PC-3 (cell line): ENCODE measurements around the gene PCDHGC3. TPM values are rescaled to one million over a fixed set of nuclear protein-coding genes. Genes with fewer than 3 reads are reported as not detected.

ENCODE experiments used
- ATAC-seq: fragments of 200-7000 bp; cut with Tn5 transposase; 2 replicates; pipeline ENCODE4 v1.9.1; 2020; ENCODE audit warnings: mild to moderate bottlenecking, moderate library complexity
- BruUV-seq: library from RNA; stranded (reverse); fragments of 400-500 nt; replicated peaks from 2 replicates; lab custom pipeline; 2021; lab: Mats Ljungman, UMichigan
- CTCF ChIA-PET: fragments of 300-600 bp; sonication (Branson Sonifier 250); formaldehyde crosslinking; loops from one replicate; lab custom pipeline; 2022; ENCODE audit warnings: antibody characterized with exemption; lab: Charles Lee
- POLR2A ChIA-PET: fragments of 300-600 bp; sonication (Branson Sonifier 250); formaldehyde crosslinking; loops from one replicate; lab custom pipeline; 2022; ENCODE audit warnings: antibody characterized with exemption; ENCODE audit not compliant: unreplicated experiment; lab: Charles Lee
- DNase-seq: peaks from one replicate; pipeline ENCODE4 v3.0.0-alpha.2; 2015
- H2AFZ ChIP-seq: fragments of 300-600 bp; sonication (generic); 2 replicates; pipeline ENCODE4 v1.6.0; 2016; ENCODE audit warnings: antibody characterized with exemption, low read length
- H3F3A ChIP-seq: fragments of 300-600 bp; sonication (generic); one replicate; pipeline ENCODE4 v1.6.0; 2017; ENCODE audit warnings: antibody characterized with exemption, low read length, control low read depth, mild to moderate bottlenecking; ENCODE audit not compliant: unreplicated experiment
- H3K27ac ChIP-seq: fragments of 300-600 bp; sonication (generic); 2 replicates; pipeline ENCODE4 v1.5.1; 2016; ENCODE audit warnings: mild to moderate bottlenecking, low read length
- H3K27me3 ChIP-seq: fragments of 300-600 bp; sonication (generic); 2 replicates; pipeline ENCODE4 v1.6.1; 2016; ENCODE audit warnings: low read length, mixed read lengths
- H3K36me3 ChIP-seq: fragments of 300-600 bp; sonication (generic); 2 replicates; pipeline ENCODE4 v1.6.1; 2016; ENCODE audit warnings: low read depth, mixed run types, low read length, mixed read lengths
- H3K4me1 ChIP-seq: fragments of 300-600 bp; sonication (generic); 2 replicates; pipeline ENCODE4 v1.5.1; 2016; ENCODE audit warnings: low read length; ENCODE audit not compliant: insufficient read depth
- H3K4me2 ChIP-seq: fragments of 300-600 bp; sonication (generic); 2 replicates; pipeline ENCODE4 v1.6.0; 2016; ENCODE audit warnings: low read length
- H3K4me3 ChIP-seq: fragments of 300-600 bp; sonication (generic); 2 replicates; pipeline ENCODE4 v1.5.1; 2016; ENCODE audit warnings: mild to moderate bottlenecking, low read length, mixed read lengths
- H3K79me2 ChIP-seq: fragments of 300-600 bp; sonication (generic); 2 replicates; pipeline ENCODE4 v1.6.1; 2017; ENCODE audit warnings: low read length, mixed read lengths
- H3K9ac ChIP-seq: fragments of 300-600 bp; sonication (generic); 2 replicates; pipeline ENCODE4 v1.6.0; 2016; ENCODE audit warnings: mild to moderate bottlenecking, low read length
- H3K9me2 ChIP-seq: fragments of 300-600 bp; sonication (generic); replicated peaks from 2 replicates; pipeline ENCODE4 v1.6.1; 2016; ENCODE audit warnings: mixed run types, low read length, mixed read lengths
- H3K9me3 ChIP-seq: fragments of 300-600 bp; sonication (generic); 2 replicates; pipeline ENCODE4 v1.6.1; 2016; ENCODE audit warnings: low read length, mixed read lengths
- H4K20me1 ChIP-seq: fragments of 300-600 bp; sonication (generic); 2 replicates; pipeline ENCODE4 v1.6.1; 2016; ENCODE audit warnings: low read length, mixed read lengths
- CTCF ChIP-seq: fragments of 300-600 bp; sonication (generic); conservative IDR thresholded peaks from 2 replicates; pipeline ENCODE4 v1.5.1; 2017; ENCODE audit warnings: antibody characterized with exemption, low read depth, mild to moderate bottlenecking, low read length
- EZH2 ChIP-seq: fragments of 300-600 bp; sonication (generic); IDR thresholded peaks from one replicate; pipeline ENCODE4 v1.6.1; 2017; ENCODE audit warnings: antibody characterized with exemption, mild to moderate bottlenecking, low read length; ENCODE audit not compliant: unreplicated experiment
- EZH2phosphoT487 ChIP-seq: fragments of 300-600 bp; sonication (generic); IDR thresholded peaks from 2 replicates; pipeline ENCODE4 v1.6.1; 2018; ENCODE audit warnings: mild to moderate bottlenecking, antibody characterized with exemption, low read length, borderline replicate concordance
- intact Hi-C: fragments of 100-400 bp; cut with micrococcal nuclease; formaldehyde crosslinking; loops from 2 replicates; pipeline ENCODE4 v1.9.0; 2023
- total RNA-seq: library from RNA; depleted of rRNA; stranded (reverse); fragments of >200 nt; gene quantifications from 2 replicates; pipeline ENCODE4 v1.2.3, GENCODE V29; 2014

The PCDHGC3 gene
- total RNA-seq, 1 experiment from 2014 or later = 2.1 TPM

- no peaks in the 10 kb centered on the region for H3K79me2 ChIP-seq
- H3K36me3 ChIP-seq = no peaks in the 10 kb centered on the region
- POLR2A ChIA-PET = no interaction called here
- DNase-seq (no peak), ATAC-seq (no peak)
- intact Hi-C loops = no loop called here
- no peak overlapping the region for H3K4me2 ChIP-seq
- H3K9me2 ChIP-seq = no peaks in the 10 kb centered on the region
- H3K9me3 ChIP-seq = no peaks in the 10 kb centered on the region
- no peak overlapping the region for H3K4me3 ChIP-seq
- H3F3A ChIP-seq = no peaks in the 10 kb centered on the region
- no peak for TF ChIP-seq EZH2
- no peak for TF ChIP-seq EZH2phosphoT487
- TF ChIP-seq CTCF = no peak
- CTCF ChIA-PET = no interaction called here
- no peak overlapping the region for H3K9ac ChIP-seq
- H3K4me1 ChIP-seq = peaks cover 15% of the 10 kb centered on the region; the same call in 1 of the 2 replicates
- H3K27ac ChIP-seq = no peak overlapping the region
- no peaks in the 10 kb centered on the region for H3K27me3 ChIP-seq
- no TSS peak for BruUV-seq
- no peak overlapping the region for H2AFZ ChIP-seq
- no peaks in the 10 kb centered on the region for H4K20me1 ChIP-seq
Measured at GRCh38 chr5:141486091-141486490, 10.3 kb downstream of the PCDHGC3 start.

DNA sequence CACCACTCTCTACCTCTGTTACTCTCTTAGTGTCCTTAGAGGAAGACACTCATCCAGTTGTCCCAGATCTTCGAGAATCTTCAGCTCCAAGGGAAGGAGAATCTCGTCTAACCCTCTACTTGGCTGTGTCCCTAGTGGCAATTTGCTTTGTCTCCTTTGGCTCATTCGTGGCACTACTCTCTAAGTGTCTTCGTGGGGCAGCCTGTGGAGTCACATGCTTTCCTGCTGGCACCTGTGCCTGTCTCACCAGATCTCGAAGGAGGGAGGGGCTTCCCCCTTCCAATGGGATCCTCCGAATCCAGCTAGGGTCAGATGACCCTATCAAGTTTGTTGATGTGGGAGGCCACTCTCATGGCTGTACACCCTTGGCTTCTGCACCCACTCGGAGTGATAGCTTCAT, 11.4 kb downstream of the PCDHGC3 start:
- DNase-seq (no peak), ATAC-seq (no peak)
- no peak for TF ChIP-seq EZH2
- no peak for TF ChIP-seq CTCF
- no peak for TF ChIP-seq EZH2phosphoT487
- no peaks in the 10 kb centered on the region for H3K36me3 ChIP-seq
- ChIA-PET POLR2A (no interaction called here), CTCF (no interaction called here)
- no peaks in the 10 kb centered on the region for H4K20me1 ChIP-seq
- no peaks in the 10 kb centered on the region for H3K79me2 ChIP-seq
- BruUV-seq = no TSS peak
- H3K4me3 ChIP-seq = no peak overlapping the region
- H3K9me3 ChIP-seq = no peaks in the 10 kb centered on the region
- H3K27me3 ChIP-seq = no peaks in the 10 kb centered on the region
- H3F3A ChIP-seq = no peaks in the 10 kb centered on the region
- H3K9me2 ChIP-seq = no peaks in the 10 kb centered on the region
- intact Hi-C loops = no loop called here
- no peak overlapping the region for H3K9ac ChIP-seq
- no peak overlapping the region for H3K4me2 ChIP-seq
- peaks cover 15% of the 10 kb centered on the region; the same call in 1 of the 2 replicates for H3K4me1 ChIP-seq
- no peak overlapping the region for H2AFZ ChIP-seq
- H3K27ac ChIP-seq = no peak overlapping the region
